ENCODE measurements around the gene TSHZ2. TPM values are rescaled to one million over a fixed set of nuclear protein-coding genes. Genes with fewer than 3 reads are reported as not detected.

Gene TSHZ2
- total RNA-seq, 2 donors from 2014 or later, result 3.3 to 6.2 TPM

GRCh38 chr20:53296451-53297153, 324.4 kb downstream of the TSHZ2 start:
- Histone ChIP-seq H3K27ac (no peak overlapping the region), H3K36me3 (no peaks in the 10 kb centered on the region), H3K9me3 (no peaks in the 10 kb centered on the region), H3K4me3 (no peak overlapping the region), H3K27me3 (no peaks in the 10 kb centered on the region), H3K4me1 (no peaks in the 10 kb centered on the region)
- no peak for DNase-seq (ENCODE audit: low spot score)
- no peak for TF ChIP-seq CTCF (IDR thresholded peaks at IDR 0.05)

GRCh38 chr20:53297154-53297529, 325.0 kb downstream of the TSHZ2 start:
- Histone ChIP-seq H3K36me3 (no peaks in the 10 kb centered on the region), H3K4me3 (no peak overlapping the region), H3K27me3 (no peaks in the 10 kb centered on the region), H3K9me3 (no peaks in the 10 kb centered on the region), H3K4me1 (no peaks in the 10 kb centered on the region), H3K27ac (no peak overlapping the region)
- DNase-seq (ENCODE audit: low spot score), result no peak
- TF ChIP-seq CTCF (IDR thresholded peaks at IDR 0.05), result no peak

DNA sequence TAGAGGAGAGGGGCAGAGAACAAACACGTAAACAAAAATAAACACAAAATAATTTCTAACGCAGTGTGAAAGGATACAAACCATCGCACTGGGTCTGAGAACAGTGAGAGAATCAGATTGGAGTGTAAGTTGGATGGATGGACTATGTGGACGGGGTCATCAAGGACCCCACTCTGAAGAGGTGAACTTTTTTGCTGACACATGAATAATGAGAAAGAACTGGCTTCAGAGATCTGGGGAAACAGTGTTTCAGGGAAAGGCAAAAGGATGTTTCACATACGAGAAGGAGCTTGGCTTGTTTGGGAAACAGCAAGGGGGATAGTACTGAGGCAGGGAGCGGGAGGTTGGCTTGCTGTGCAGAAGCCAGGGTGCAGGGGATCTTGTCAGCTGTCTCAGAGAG, 326.1 kb downstream of the TSHZ2 start:
- DNase-seq (ENCODE audit: low spot score), result no peak
- Histone ChIP-seq H3K4me3 (no peak overlapping the region), H3K36me3 (no peaks in the 10 kb centered on the region), H3K27ac (no peak overlapping the region), H3K4me1 (no peaks in the 10 kb centered on the region), H3K27me3 (no peaks in the 10 kb centered on the region), H3K9me3 (no peaks in the 10 kb centered on the region)
- TF ChIP-seq CTCF (IDR thresholded peaks at IDR 0.05), result no peak

GRCh38 chr20:53298911-53299310, 326.8 kb downstream of the TSHZ2 start:
- Histone ChIP-seq H3K9me3 (no peaks in the 10 kb centered on the region), H3K36me3 (no peaks in the 10 kb centered on the region), H3K4me1 (no peaks in the 10 kb centered on the region), H3K4me3 (no peak overlapping the region), H3K27ac (no peak overlapping the region), H3K27me3 (no peaks in the 10 kb centered on the region)
- DNase-seq (ENCODE audit: low spot score), result no peak
- no peak for TF ChIP-seq CTCF (IDR thresholded peaks at IDR 0.05)

DNA sequence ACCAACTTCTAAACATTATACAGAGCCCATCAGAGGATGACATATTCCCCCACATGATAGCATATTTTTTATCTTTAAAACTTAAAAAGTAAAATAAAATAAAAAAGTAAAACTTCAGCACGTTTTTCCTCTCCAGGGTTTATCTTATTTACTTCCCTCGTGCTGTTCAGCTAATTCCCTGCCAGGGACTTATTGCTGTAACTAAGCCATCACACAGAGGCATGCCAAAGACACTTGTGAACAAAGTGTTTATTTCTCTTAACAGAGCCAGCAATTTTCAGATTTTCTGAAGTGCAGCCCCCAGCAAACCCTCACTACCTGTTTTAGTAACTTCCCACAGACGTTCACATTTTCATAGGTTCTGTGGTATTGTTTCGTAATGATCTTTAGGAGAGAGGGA, 327.7 kb downstream of the TSHZ2 start:
- Histone ChIP-seq H3K27me3 (no peaks in the 10 kb centered on the region), H3K27ac (no peak overlapping the region), H3K4me1 (no peaks in the 10 kb centered on the region), H3K4me3 (no peak overlapping the region), H3K36me3 (no peaks in the 10 kb centered on the region), H3K9me3 (no peaks in the 10 kb centered on the region)
- no peak for TF ChIP-seq CTCF (IDR thresholded peaks at IDR 0.05)
- DNase-seq (ENCODE audit: low spot score), result no peak

GRCh38 chr20:53301869-53302268, 329.7 kb downstream of the TSHZ2 start:
- Histone ChIP-seq H3K9me3 (no peaks in the 10 kb centered on the region), H3K27me3 (no peaks in the 10 kb centered on the region), H3K4me1 (no peaks in the 10 kb centered on the region), H3K27ac (no peak overlapping the region), H3K4me3 (no peak overlapping the region), H3K36me3 (no peaks in the 10 kb centered on the region)
- TF ChIP-seq CTCF (IDR thresholded peaks at IDR 0.05), result no peak
- no peak for DNase-seq (ENCODE audit: low spot score)
